ENCODE measurements around the gene EGFL7.

GRCh38 chr9:136619742-136620440, 42.8 kb upstream of the EGFL7 start:
- TF ChIP-seq CTCF (IDR thresholded peaks at IDR 0.05): no peak
- peak; percentile 16 for TF ChIP-seq EP300 (IDR thresholded peaks at IDR 0.05; ENCODE audit: low read depth)
- TF ChIP-seq POLR2A (IDR thresholded peaks at IDR 0.05): peak; percentile 26
